ENCODE measurements around the gene ARPC5L. TPM values are rescaled to one million over a fixed set of nuclear protein-coding genes. Genes with fewer than 3 reads are reported as not detected.
A peak's percentile ranks its signal among the peaks of the same experiment; 100 is the strongest.
"Not testable (repeated sequence)": the region's sequence is repeated elsewhere in the genome, so short reads cannot be mapped to it uniquely, and the experiment has no call there.

ARPC5L gene
- total RNA-seq, 1 donor from 2014 or later: 36.3 TPM

DNA sequence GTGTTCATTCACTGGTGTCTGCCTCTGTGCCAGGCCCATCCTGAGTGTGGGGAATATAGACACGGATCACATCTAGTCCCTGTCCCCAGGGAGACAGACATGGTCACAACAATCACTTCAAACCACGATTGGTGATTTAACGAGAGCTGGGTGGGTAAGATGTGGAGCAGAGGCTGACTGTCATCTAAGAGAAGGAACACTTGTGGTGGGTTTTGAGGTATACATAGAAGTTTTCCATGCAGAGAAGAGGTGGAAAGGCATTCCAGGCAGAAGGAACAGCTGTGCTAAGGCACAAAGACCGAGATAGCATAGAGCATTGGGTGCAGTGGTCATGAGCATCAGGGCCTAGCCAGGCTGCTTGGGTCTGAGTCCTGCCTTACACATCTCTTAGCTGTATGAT, 31.3 kb upstream of the ARPC5L start:
- Histone ChIP-seq H3K27me3 (ENCODE audit: control insufficient read depth, insufficient read depth, low read length) (no peaks in the 10 kb centered on the region), H3K36me3 (ENCODE audit: control insufficient read depth, insufficient read depth, low read length) (no peaks in the 10 kb centered on the region), H3K4me3 (ENCODE audit: low read depth, low read length) (no peak overlapping the region)
- TF ChIP-seq, protein P1, sequence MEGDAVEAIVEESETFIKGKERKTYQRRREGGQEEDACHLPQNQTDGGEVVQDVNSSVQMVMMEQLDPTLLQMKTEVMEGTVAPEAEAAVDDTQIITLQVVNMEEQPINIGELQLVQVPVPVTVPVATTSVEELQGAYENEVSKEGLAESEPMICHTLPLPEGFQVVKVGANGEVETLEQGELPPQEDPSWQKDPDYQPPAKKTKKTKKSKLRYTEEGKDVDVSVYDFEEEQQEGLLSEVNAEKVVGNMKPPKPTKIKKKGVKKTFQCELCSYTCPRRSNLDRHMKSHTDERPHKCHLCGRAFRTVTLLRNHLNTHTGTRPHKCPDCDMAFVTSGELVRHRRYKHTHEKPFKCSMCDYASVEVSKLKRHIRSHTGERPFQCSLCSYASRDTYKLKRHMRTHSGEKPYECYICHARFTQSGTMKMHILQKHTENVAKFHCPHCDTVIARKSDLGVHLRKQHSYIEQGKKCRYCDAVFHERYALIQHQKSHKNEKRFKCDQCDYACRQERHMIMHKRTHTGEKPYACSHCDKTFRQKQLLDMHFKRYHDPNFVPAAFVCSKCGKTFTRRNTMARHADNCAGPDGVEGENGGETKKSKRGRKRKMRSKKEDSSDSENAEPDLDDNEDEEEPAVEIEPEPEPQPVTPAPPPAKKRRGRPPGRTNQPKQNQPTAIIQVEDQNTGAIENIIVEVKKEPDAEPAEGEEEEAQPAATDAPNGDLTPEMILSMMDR (IDR thresholded peaks at IDR 0.05; ENCODE audit: insufficient read depth, low read length, poor library complexity, severe bottlenecking): no peak
- no peak for DNase-seq (ENCODE audit: low read depth)

DNA sequence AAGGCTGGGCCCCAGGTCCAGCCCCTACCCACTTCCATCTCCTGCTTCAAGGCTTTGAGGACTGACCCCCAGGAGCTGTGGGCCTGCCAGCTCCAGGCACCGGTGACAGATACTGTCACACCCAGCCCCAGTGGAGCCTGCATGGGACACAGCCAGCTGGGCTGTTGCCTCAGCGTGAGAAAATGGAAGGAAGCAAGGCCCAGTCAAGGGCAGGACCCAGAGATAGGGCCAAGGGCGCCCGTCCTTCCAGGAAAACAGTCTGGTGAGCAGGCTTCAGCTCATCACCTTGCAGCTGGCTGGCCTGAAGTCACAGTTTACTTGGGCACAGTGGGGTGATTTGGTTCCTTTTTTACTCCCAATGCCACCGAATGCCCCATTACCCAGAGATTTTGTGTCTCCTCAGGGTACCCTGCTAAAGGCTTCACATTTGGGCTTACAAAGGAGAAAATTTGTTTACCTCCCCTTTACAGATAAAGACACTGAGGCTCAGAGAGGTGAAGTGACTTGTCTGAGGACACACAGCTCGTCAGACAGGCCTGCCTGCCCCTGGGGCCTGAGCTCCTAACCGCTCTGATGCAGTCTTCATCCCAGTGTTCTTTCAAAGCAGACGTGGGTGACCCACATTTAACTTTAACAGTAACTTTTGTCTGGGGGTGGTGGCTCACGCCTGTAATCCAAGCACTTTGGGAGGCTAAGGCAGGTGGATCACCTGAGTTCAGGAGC, 30.1 kb upstream of the ARPC5L start:
- TF ChIP-seq, protein P1 (IDR thresholded peaks at IDR 0.05; ENCODE audit: insufficient read depth, low read length, poor library complexity, severe bottlenecking): no peak
- Histone ChIP-seq H3K4me3 (ENCODE audit: low read depth, low read length) (no peak overlapping the region), H3K36me3 (ENCODE audit: control insufficient read depth, insufficient read depth, low read length) (no peaks in the 10 kb centered on the region), H3K27me3 (ENCODE audit: control insufficient read depth, insufficient read depth, low read length) (no peaks in the 10 kb centered on the region)
- DNase-seq (ENCODE audit: low read depth): no peak

GRCh38 chr9:124834591-124834990, 27.3 kb upstream of the ARPC5L start:
- Histone ChIP-seq H3K4me3 (ENCODE audit: low read depth, low read length) (no peak overlapping the region), H3K36me3 (ENCODE audit: control insufficient read depth, insufficient read depth, low read length) (no peaks in the 10 kb centered on the region), H3K27me3 (ENCODE audit: control insufficient read depth, insufficient read depth, low read length) (no peaks in the 10 kb centered on the region)
- TF ChIP-seq, protein P1 (IDR thresholded peaks at IDR 0.05; ENCODE audit: insufficient read depth, low read length, poor library complexity, severe bottlenecking): no peak
- peak; percentile 54 for DNase-seq (ENCODE audit: low read depth)

GRCh38 chr9:124835026-124835557, 26.8 kb upstream of the ARPC5L start:
- Histone ChIP-seq H3K36me3 (ENCODE audit: control insufficient read depth, insufficient read depth, low read length) (no peaks in the 10 kb centered on the region), H3K27me3 (ENCODE audit: control insufficient read depth, insufficient read depth, low read length) (no peaks in the 10 kb centered on the region), H3K4me3 (ENCODE audit: low read depth, low read length) (no peak overlapping the region)
- DNase-seq (ENCODE audit: low read depth): no peak
- TF ChIP-seq, protein P1 (IDR thresholded peaks at IDR 0.05; ENCODE audit: insufficient read depth, low read length, poor library complexity, severe bottlenecking): no peak

DNA sequence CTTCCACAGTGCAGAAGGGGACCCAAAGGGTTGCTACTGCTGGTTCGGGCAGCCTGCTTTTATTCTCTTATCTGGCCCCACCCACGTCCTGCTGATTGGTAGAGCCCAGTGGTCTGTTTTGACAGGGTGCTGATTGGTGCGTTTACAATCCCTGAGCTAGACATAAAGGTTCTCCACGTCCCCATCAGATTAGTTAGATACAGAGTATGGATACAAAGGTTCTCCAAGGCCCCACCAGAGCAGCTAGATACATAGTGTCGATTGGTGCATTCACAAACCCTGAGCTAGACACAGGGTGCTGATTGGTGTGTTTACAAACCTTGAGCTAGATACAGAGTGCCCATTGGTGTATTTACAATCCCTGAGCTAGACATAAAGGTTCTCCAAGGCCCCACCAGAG, 23.8 kb upstream of the ARPC5L start:
- not testable (repeated sequence) for DNase-seq (ENCODE audit: low read depth); H3K36me3 ChIP-seq (ENCODE audit: control insufficient read depth, insufficient read depth, low read length); H3K27me3 ChIP-seq (ENCODE audit: control insufficient read depth, insufficient read depth, low read length); H3K4me3 ChIP-seq (ENCODE audit: low read depth, low read length)

DNA sequence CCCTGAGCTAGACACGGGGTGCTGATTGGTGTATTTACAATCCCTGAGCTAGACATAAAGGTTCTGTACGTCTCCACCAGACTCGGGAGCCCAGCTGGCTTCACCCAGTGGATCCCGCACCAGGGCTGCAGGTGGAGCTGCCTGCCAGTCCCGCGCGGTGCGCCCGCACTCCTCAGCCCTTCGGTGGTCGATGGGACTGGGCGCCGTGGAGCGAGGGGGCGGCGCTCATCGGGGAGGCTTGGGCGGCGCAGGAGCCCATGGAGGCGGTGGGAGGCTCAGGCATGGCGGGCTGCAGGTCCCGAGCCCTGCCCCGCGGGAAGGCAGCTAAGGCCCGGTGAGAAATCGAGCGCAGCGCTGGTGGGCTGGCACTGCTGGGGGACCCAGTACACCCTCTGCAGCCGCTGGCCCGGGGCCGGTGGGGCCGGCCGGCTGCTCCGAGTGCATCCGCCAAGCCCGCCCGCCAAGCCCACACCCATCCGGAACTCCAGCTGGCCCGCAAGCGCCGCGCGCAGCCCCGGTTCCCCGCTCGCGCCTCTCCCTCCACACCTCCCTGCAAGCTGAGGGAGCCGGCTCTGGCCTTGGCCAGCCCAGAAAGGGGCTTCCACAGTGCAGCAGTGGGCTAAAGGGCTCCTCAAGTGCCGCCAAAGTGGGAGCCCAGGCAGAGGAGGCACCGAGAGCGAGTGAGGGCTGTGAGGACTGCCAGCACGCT, 23.2 kb upstream of the ARPC5L start:
- not testable (repeated sequence) for H3K36me3 ChIP-seq (ENCODE audit: control insufficient read depth, insufficient read depth, low read length); H3K27me3 ChIP-seq (ENCODE audit: control insufficient read depth, insufficient read depth, low read length); H3K4me3 ChIP-seq (ENCODE audit: low read depth, low read length); DNase-seq (ENCODE audit: low read depth)

Data from kidney epithelial cell (primary cell).